Thyroid gland (tissue), 4 donors: ENCODE data around the gene CUL4A.

Experiments
- CTCF ChIP-seq, 6 experiments: fragments of 200-600 bp in 3 of 6; fragments of 450-650 bp in 3 of 6; sonication (generic) in 3 of 6; IDR thresholded peaks; one replicate each; pipeline ENCODE4 v1.5.1; 2016 to 2019; ENCODE audit warnings: antibody characterized with exemption in 6 of 6, mild to moderate bottlenecking in 2 of 6, inconsistent platforms in 1 of 6, moderate library complexity in 1 of 6
- POLR2A ChIP-seq, 2 donors: fragments of 450-650 bp; IDR thresholded peaks; one replicate each; pipeline ENCODE4 v1.6.1; 2017; ENCODE audit warnings: antibody characterized with exemption in 2 of 2, mild to moderate bottlenecking in 2 of 2, moderate library complexity in 1 of 2

GRCh38 chr13:113297370-113298042 lies 88.1 kb downstream of the CUL4A start:
- no peak for TF ChIP-seq CTCF (IDR thresholded peaks at IDR 0.05)
- TF ChIP-seq POLR2A (IDR thresholded peaks at IDR 0.05): no peak
